Endometrial microvascular endothelial cells (primary cell): Measurements from ENCODE around the gene CTSW. TPM values are rescaled to one million over a fixed set of nuclear protein-coding genes. Genes with fewer than 3 reads are reported as not detected.

Experiments
- in situ Hi-C: cut with HindIII; loops from 2 replicates; pipeline ENCODE4 v1.10.0; 2017; ENCODE audit warnings: low sequenced_read_pairs, low pct_unique_long_range_greater_than_20kb; ENCODE audit errors: inconsistent ontology term
- total RNA-seq: library from RNA; depleted of rRNA; stranded (reverse); fragments of >200 nt; gene quantifications from one replicate; pipeline ENCODE4 v1.2.3, GENCODE V29; 2015; ENCODE audit errors: inconsistent ontology term

Gene CTSW
- total RNA-seq, 1 donor from 2014 or later: not detected

DNA sequence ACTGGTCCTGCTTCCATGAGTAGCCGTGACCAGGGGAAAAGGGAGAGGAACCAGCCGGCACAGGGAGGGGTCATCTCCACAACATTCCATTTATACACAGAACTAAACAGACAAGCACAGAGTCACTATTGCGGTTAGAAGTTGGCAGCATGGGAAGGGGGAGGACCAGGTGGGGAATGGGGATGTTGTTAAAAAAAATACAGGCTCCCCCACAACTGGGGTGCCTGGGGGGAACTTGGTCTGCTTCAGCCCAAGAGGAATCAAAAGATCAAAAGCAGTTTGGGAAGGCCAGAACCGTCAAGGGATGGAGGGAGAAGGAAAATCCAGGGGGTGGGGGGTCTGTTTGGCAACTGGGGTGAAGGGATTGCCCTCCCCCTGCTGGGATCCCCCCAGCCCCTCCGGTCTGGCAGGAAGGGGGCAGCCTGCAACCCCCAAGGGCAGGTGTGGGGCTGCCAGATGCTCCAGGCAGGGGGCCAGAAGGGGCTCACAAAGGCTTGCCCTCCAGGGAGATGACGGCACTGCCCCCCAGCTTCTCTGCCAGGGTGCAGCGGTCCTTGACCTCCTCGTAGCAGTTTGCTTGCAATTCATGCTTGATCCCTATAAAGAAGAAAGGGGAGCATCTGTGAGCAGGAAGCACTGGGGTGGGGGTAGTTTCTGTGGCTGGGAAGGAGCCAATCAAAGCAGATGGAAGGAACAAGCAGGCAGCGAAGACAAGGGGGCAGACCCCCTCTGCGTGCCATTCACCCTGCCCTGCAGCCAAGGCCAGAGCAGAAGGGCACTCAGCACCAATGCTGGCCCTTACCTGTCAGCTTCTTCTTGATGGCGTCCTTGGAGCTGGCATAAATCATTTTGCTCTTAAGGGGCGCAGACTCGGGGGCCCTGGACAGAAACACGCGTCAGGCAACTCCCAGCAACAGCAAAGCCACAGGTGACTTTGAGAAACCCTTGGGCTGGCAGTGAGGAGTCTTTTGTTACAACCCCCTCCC, 24.5 kb upstream of the CTSW start:
- in situ Hi-C loops: no loop called here

DNA sequence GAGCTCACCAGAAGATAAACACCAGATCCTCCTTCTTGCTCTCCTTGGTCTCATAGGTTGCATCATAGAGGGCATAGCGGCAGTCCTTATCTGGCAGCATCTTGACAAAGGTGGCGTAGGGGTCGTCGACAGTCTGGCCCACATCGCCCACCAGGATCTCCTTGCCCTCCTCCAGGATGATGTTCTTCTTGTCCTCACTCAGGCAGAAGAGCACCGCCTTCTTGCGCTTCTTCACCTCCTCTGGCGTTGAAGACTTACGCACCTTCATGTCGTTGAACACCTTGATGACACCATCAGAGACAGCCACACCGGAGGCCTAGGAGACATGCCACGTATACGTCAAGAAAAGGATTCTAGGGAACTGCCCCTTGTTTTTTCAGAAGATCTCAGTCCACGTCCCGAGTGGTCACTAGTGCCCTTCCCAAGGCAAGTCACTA, 23.7 kb upstream of the CTSW start:
- in situ Hi-C loops: no loop called here

DNA sequence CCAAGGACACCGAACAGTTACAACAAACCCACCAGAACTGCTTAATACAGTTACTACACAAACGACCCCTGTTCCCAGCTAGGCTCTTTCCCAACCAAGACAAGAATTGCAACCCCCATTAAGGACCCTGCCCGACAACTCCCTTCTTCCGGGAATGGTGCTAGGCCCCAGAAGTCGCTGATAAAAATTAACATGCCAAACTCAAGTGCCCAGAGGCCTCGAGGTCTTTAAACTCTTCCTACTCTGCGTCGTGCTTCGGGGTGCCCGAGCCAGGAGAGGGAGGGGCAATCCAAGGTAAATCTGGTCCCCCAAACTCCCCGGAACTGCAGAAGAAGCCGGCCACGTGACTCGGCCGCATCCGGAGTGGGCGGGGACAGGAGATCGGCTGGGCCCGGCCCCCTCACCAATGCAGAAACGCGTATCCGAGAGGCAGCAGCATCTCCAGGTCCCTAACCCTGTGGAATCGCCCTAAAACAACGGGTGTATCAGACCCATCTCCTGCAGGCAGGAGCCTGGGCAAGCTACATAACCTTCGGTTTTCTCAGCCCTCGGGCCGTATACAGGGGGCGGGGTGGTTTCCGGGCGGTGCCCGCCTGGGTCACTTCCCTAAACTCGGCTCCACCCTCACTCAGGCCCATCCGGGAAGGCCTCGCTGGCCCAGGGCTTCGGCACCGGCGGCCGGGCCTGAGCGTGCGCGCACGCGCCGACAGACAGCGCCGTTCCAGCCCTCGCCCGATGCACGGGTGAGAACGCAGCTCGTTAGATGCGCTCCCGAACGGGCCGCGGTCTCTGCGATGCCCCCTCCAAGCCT, 22.7 kb upstream of the CTSW start:
- in situ Hi-C loops: no loop called here

DNA sequence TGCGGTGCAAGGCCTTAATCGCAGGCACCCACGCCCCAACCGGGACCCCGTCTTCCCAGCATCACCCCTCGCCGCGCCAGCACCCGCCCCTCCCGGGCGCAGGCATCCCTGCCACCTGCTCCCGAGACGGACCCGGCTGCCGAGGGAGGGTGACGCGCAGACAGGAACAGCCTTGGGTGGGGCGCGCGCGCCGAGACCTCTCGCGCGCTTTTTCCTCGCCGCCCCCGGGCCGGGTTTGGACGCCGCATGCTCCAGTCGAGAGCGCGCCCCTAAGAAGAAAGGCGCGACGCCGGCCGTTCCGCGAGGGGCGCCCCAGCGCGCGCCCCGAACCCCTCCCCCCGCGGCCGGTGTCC, 22.2 kb upstream of the CTSW start:
- in situ Hi-C loops: no loop called here

DNA sequence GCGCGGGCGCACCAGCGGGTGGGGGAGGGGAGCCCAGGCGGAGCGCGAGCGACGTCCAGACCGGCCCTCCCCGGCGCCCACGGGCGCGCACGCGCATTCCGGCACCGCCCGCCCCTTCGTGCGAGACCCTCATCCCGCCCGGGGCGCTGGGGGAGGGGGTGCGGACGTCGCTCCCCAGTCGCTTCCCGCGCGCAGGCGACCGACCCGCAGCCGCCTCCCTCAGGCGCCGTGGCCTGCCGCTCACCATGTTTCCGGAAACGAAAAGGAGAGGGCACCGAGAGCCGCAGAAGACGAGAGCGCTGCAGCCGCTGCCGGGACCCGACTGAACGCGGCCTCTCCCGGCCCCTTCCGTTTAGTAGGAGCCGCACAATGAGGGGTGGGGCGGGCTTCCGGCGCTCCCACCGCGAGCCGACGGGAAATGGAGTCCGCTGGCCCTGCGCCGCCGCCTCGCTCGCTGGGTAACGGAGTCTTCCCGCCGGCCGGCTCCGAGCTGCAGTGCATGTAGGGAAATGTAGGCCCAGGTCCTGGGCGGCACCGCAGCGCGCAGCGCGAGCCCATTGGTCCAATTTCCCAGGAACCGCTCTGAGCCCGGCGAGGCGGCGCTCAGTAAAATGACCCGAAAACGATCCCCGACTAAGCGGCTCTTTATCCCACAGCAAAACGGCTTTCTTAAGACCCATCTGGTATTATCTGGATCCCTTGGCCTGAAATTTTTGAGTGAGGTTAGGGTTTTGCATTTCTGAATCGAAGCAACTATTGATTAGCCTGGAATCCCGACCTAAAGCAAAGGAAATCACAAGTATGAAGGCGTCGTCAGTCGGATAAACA, 21.6 kb upstream of the CTSW start, which contains the start of gene CFL1:
TSS of gene CFL1 (minus strand) at position 328 of the 828 bp plus-strand sequence. CDS start at position 247, 81 bp downstream.
- in situ Hi-C loops: no loop called here

DNA sequence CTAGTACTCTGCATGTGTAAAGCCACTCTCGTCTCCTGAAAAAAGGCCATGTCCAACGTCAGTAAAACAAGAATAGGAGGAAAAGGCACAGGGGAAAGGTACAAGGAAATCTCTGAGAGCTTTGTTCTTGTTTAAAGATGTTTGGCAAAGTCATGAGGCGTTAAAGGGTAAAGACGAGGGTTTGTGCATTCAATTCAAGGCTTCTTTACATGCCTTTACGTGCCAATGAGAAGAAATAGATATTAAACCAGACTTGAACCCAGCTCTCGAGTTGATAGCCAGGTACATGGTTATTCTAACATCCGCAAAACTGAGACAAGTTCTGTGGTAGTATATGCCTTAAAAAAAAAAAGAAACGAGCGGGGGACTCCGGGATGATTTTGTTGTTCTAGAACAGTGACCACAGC, 21.0 kb upstream of the CTSW start:
- in situ Hi-C loops: no loop called here

DNA sequence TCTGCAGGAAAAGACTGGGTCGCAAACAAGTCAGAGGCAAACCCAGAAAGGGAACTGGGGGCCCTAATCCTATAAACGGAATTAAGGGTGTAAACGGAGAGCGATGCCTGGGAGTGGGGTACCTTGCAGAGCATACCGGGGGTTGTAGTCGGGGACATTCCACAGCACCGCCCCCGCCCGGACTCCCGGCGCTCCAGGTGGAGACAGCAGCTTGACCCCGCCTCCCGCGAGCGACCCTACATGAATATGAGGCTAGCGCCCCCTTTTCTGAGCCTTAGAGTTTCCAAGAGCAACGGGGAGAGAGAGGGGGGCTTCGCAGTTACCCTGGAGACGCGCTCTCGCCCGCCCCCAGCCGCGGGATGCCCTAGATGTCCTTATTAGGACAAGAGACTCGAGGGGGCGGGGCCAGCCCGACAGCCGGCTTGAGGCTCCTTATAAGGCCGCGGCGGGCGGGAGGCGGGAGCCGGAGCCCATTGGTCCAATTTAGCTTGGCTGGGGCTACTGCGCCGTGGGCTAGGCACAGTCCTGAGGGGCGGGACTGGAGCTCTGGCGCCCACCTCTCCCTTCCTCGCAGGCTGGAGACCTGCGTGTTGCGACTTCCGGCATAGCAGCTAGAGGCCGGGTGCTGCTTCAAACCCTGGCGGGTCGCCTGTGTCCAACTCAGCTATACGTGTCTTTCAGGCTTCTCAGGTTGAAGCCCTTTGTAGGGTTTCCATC, 20.4 kb upstream of the CTSW start:
- in situ Hi-C loops: no loop called here

DNA sequence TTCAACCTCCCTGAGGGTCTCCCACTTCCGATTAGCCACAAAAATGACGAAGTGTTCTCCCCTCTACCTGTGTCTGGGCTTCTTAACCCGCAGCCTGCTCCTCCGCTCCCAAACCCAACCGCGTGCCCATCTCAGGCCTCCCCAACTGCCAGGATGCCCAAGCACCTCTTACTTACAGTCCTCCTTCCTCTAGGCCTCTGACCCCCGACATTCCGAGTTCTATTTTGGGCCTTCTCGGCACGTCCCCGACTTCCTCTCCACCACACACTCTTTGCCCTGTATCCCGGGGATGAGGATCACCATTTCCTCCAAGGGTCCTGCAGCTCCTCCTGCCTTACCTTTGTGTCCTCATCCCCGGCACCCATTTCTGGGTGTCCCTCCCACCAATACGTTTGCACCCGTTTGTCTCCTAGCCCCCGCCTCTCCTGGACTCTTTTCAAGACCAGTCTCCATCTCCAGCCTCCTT, 19.8 kb upstream of the CTSW start:
- in situ Hi-C loops: no loop called here

DNA sequence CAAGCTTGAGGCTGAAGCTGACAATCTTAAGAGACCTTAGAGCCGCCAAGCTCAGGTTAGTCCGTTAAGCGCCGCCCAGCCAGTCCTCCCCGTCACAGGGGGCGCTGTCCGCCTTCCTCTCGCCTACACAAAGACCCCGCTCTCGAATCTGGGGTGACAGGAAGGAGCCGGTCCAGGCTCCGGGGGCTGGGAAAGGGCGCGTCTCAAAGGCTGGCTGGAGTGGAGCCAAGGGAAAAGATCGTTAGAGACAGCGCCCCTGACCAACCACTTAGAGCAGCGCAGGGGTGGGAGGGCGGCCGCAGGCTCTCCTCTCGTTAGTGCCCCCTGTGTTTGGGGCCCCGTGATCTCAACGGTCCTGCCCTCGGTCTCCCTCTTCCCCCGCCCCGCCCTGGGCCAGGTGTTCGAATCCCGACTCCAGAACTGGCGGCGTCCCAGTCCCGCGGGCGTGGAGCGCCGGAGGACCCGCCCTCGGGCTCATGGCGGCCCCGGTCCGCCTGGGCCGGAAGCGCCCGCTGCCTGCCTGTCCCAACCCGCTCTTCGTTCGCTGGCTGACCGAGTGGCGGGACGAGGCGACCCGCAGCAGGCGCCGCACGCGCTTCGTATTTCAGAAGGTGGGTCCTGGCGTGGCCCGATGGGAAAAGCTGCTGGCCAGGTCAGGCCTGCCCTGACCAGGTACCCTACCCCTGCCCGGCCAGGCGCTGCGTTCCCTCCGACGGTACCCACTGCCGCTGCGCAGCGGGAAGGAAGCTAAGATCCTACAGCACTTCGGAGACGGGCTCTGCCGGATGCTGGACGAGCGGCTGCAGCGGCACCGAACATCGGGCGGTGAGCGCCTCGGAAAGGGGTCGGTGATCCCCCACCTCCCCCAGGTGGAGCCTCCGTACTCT, 19.1 kb upstream of the CTSW start, which contains the start of gene MUS81:
TSS of gene MUS81 (plus strand) at position 156 of the 887 bp plus-strand sequence. CDS start at position 477, 321 bp downstream.
- in situ Hi-C loops: no loop called here

DNA sequence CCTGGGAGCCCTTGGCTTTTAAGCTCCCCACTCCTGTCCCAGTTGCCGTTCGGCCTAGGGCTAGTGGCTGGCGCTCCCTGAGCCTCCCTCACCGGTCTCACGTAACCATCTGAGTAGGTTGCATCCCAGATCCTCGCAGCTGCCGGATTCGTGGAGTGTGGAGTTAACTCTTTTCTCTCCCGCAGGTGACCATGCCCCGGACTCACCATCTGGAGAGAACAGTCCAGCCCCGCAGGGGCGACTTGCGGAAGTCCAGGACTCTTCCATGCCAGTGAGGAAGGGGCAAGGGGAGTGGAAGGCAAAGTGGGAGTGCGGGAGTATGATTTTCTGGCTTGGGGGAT, 18.5 kb upstream of the CTSW start:
- in situ Hi-C loops: no loop called here

DNA sequence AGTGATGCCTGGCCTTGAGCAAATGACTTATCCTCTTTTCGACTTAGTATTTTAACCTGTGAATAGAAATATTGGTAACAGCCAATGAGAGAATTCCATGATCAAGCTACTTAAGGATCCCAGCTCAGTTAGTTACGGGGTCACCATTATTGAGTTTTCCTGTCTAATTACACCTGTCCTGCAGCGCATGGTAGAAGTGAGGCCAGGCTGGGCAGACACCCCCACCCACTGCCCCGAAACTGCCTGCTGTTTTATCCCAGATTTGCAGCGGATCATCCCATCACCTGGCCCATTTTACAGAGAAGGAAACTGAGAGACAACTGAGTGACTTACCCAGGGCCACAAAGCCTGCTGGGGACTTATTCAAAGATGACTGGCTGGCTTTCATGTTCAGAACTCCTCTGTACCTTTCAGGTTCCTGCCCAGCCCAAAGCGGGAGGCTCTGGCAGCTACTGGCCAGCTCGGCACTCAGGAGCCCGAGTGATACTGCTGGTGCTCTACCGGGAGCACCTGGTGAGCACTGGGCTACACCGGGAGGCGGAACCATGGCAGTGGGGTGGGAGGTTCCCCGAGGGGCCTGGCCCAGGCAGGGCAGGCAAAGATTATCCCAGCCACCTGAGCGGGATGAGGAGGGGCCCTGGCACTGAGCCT, 18.0 kb upstream of the CTSW start:
- in situ Hi-C loops: no loop called here

DNA sequence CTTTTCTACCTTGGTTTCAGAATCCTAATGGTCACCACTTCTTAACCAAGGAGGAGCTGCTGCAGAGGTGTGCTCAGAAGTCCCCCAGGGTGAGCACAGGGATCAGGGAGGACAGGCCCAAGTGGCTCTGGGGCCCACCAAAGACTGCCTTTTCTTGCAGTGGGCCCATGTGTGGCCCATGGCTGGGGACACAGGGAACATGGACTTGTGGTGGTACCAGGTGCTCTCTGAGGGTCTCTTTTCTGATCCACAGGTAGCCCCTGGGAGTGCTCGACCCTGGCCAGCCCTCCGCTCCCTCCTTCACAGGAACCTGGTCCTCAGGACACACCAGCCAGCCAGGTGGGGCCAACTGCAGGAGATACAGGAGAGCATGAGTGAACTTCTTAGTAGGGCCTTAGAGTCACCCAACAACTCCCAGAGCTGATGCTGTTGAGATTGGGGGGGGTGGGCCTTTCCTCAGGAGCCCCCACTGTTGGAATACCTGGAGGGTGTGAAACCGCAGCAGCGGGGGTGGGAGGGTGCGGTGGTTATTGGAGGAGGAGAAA, 17.4 kb upstream of the CTSW start:
- in situ Hi-C loops: no loop called here

DNA sequence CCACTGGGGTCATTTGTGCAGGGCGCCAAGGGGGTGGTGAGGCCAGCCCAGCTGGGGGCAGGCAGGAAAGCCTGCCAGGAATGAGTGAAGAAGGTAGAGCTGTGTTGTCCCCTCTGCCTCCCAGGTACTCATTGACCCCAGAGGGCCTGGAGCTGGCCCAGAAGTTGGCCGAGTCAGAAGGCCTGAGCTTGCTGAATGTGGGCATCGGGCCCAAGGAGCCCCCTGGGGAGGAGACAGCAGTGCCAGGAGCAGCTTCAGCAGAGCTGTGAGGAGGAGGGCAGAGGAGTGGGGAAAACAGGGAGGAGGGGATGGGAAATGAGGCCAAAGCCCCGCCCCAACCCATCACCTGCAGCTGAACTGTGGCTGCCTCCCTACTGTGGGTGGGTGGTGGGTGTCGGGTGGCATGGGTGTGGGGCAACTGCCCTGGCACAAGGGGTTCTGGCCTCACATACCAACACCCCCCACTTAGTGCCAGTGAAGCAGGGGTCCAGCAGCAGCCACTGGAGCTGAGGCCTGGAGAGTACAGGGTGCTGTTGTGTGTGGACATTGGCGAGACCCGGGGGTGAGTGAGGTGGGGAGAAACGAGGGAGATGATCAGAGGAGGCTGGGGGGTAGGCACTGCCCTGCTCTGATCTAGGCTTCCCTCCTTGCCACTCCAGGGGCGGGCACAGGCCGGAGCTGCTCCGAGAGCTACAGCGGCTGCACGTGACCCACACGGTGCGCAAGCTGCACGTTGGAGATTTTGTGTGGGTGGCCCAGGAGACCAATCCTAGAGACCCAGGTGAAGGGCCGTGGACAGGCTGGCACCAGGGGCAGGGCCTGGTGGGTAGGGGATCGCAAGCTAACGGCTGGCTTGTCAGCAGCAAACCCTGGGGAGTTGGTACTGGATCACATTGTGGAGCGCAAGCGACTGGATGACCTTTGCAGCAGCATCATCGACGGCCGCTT, 16.4 kb upstream of the CTSW start:
- in situ Hi-C loops: no loop called here

DNA sequence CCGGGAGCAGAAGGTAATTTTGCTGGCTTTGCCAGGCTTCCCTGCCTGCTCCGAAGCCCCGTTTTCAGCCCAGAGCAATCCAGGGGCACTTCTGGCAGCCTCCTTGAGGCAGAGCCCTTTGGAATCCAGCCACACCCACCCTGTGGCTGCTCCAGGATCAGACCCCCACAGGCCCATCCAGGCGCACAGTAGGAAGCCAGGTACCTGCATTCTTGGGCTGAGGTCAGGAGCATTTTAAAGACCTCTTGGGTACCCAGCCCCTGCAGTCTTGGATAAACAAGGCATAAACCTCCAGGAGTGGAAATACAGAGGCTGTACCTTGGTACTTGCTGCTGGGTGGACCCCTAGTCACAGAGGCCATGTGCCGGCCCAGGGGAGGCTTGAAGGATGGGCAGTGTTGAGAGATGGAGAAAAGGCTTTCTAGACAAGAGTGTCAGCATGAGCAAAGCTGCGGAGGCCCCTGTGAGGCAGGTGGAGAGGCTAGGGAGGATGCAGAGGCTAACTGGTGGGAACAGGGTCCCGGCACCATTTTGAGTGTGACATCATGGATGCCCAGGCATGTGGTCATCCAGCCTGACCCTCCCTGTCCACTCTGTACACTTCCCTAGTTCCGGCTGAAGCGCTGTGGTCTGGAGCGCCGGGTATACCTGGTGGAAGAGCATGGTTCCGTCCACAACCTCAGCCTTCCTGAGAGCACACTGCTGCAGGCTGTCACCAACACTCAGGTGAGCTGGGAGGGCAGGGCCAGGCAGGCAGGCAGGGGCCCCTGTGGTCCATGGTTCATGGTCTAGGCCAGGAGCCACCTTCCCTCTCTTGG, 15.5 kb upstream of the CTSW start:
- in situ Hi-C loops: no loop called here
